IMR-90 (cell line): ENCODE data around the gene MRPS31.

ENCODE experiments used
- ELK1 ChIP-seq: fragments of 150-350 bp; IDR thresholded peaks from 2 replicates; pipeline ENCODE4 v1.6.1; 2016; ENCODE audit warnings: low read depth, mild to moderate bottlenecking, low read length, moderate library complexity, borderline replicate concordance
- MAFK ChIP-seq: IDR thresholded peaks from 2 replicates; pipeline ENCODE4 v1.6.1; 2012; ENCODE audit warnings: low read depth, low read length, improper control_type of control experiment
- MAZ ChIP-seq: IDR thresholded peaks from 2 replicates; pipeline ENCODE4 v1.6.1; 2012; ENCODE audit warnings: low read depth, mild to moderate bottlenecking, low read length, improper control_type of control experiment, moderate library complexity, borderline replicate concordance
- MXI1 ChIP-seq: IDR thresholded peaks from 2 replicates; pipeline ENCODE4 v1.6.1; 2012; ENCODE audit warnings: low read depth, mild to moderate bottlenecking, low read length, moderate library complexity, borderline replicate concordance
- POLR2A ChIP-seq: IDR thresholded peaks from 2 replicates; pipeline ENCODE4 v1.6.1; 2012; ENCODE audit warnings: mild to moderate bottlenecking, low read depth, low read length
- RAD21 ChIP-seq: IDR thresholded peaks from 2 replicates; pipeline ENCODE4 v1.6.1; 2012; ENCODE audit warnings: low read length, improper control_type of control experiment
- RCOR1 ChIP-seq: IDR thresholded peaks from 2 replicates; pipeline ENCODE4 v1.6.1; 2012; ENCODE audit warnings: mild to moderate bottlenecking, low read length, improper control_type of control experiment; ENCODE audit not compliant: insufficient replicate concordance
- RFX5 ChIP-seq: IDR thresholded peaks from 2 replicates; pipeline ENCODE4 v1.8.0; 2012; ENCODE audit warnings: low read depth, mild to moderate bottlenecking, low read length, moderate library complexity
- SMC3 ChIP-seq: fragments of 150-350 bp; IDR thresholded peaks from 2 replicates; pipeline ENCODE4 v1.6.1; 2016; ENCODE audit warnings: low read depth, mild to moderate bottlenecking, antibody characterized with exemption, low read length, moderate library complexity
- USF2 ChIP-seq: fragments of 150-350 bp; IDR thresholded peaks from 2 replicates; pipeline ENCODE4 v1.6.1; 2017; ENCODE audit warnings: mild to moderate bottlenecking, antibody characterized with exemption, low read length, low read depth
- TF ChIP-seq, protein P1 (sequence below): conservative IDR thresholded peaks from 2 replicates; pipeline ENCODE4 v1.5.1; 2012; ENCODE audit warnings: mild to moderate bottlenecking, low read depth, low read length, improper control_type of control experiment

GRCh38 chr13:40813667-40814454, 42.9 kb upstream of the MRPS31 start:
- TF ChIP-seq, protein P1, sequence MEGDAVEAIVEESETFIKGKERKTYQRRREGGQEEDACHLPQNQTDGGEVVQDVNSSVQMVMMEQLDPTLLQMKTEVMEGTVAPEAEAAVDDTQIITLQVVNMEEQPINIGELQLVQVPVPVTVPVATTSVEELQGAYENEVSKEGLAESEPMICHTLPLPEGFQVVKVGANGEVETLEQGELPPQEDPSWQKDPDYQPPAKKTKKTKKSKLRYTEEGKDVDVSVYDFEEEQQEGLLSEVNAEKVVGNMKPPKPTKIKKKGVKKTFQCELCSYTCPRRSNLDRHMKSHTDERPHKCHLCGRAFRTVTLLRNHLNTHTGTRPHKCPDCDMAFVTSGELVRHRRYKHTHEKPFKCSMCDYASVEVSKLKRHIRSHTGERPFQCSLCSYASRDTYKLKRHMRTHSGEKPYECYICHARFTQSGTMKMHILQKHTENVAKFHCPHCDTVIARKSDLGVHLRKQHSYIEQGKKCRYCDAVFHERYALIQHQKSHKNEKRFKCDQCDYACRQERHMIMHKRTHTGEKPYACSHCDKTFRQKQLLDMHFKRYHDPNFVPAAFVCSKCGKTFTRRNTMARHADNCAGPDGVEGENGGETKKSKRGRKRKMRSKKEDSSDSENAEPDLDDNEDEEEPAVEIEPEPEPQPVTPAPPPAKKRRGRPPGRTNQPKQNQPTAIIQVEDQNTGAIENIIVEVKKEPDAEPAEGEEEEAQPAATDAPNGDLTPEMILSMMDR, result peak; percentile 62
- TF ChIP-seq SMC3 (peak; percentile 36; the same call in 1 of the 2 replicates), RFX5 (no peak), USF2 (no peak), MAFK (no peak), RAD21 (peak; percentile 50), POLR2A (no peak), ELK1 (no peak), RCOR1 (no peak), MAZ (no peak), MXI1 (no peak)
